Mesothelial cell of epicardium (in vitro differentiated cells): ENCODE measurements around the gene DNA2. TPM values are rescaled to one million over a fixed set of nuclear protein-coding genes. Genes with fewer than 3 reads are reported as not detected.

Source experiments
- DNase-seq, 2 experiments: peaks; one replicate each; pipeline ENCODE4 v3.0.0; 2021; ENCODE audit warnings: low spot score in 2 of 2; ENCODE audit not compliant: unreplicated experiment in 2 of 2
- H3K27ac Mint-ChIP-seq: 2 replicates; pipeline ENCODE4 v1.8.0; 2021; ENCODE audit warnings: mixed read lengths
- H3K27me3 Mint-ChIP-seq: 2 replicates; pipeline ENCODE4 v1.8.0; 2021; ENCODE audit warnings: low read depth, mixed read lengths
- H3K36me3 Mint-ChIP-seq: 2 replicates; pipeline ENCODE4 v1.8.0; 2021; ENCODE audit warnings: mixed read lengths
- H3K4me1 Mint-ChIP-seq: 2 replicates; pipeline ENCODE4 v1.8.0; 2021; ENCODE audit warnings: mixed read lengths
- H3K4me3 Mint-ChIP-seq: 2 replicates; pipeline ENCODE4 v1.8.0; 2021; ENCODE audit warnings: mild to moderate bottlenecking, moderate library complexity, mixed read lengths
- H3K9me3 Mint-ChIP-seq: 2 replicates; pipeline ENCODE4 v1.8.0; 2021; ENCODE audit warnings: mixed read lengths
- total RNA-seq: library from RNA; stranded (reverse); gene quantifications from 3 replicates; pipeline ENCODE4 v1.2.1, GENCODE V29; 2021
- TF ChIP-seq, protein P1 (sequence below): fragments of 200-600 bp; sonication (generic); IDR thresholded peaks from one replicate; pipeline ENCODE4 v1.5.0; 2021; ENCODE audit warnings: antibody characterized with exemption; ENCODE audit not compliant: unreplicated experiment

The DNA2 gene
- total RNA-seq, 1 donor from 2014 or later = 14.4 TPM

DNA sequence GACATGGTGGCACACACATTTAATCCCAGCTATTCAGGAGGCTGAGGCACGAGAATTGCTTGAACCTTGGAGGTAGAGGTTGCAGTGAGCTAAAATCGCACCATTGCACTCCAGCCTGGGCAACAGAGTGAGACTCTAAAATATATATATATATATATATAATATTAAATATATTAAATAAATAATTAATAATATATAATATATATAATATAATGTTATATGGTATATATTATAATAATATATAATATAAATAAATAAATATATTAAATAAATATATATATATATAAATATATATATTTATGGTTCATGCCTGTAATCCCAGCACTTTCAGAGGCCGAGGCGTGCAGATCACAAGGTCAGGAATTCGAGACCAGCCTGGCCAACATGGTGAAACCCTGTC lies 105.2 kb downstream of the DNA2 start:
- Mint-ChIP-seq H3K4me3 (no peak overlapping the region), H3K27ac (no peak overlapping the region), H3K4me1 (no peaks in the 10 kb centered on the region), H3K9me3 (peaks cover 7% of the 10 kb centered on the region), H3K27me3 (no peaks in the 10 kb centered on the region), H3K36me3 (peaks cover 37% of the 10 kb centered on the region)
- no peak for DNase-seq
- TF ChIP-seq, protein P1, sequence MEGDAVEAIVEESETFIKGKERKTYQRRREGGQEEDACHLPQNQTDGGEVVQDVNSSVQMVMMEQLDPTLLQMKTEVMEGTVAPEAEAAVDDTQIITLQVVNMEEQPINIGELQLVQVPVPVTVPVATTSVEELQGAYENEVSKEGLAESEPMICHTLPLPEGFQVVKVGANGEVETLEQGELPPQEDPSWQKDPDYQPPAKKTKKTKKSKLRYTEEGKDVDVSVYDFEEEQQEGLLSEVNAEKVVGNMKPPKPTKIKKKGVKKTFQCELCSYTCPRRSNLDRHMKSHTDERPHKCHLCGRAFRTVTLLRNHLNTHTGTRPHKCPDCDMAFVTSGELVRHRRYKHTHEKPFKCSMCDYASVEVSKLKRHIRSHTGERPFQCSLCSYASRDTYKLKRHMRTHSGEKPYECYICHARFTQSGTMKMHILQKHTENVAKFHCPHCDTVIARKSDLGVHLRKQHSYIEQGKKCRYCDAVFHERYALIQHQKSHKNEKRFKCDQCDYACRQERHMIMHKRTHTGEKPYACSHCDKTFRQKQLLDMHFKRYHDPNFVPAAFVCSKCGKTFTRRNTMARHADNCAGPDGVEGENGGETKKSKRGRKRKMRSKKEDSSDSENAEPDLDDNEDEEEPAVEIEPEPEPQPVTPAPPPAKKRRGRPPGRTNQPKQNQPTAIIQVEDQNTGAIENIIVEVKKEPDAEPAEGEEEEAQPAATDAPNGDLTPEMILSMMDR = no peak

DNA sequence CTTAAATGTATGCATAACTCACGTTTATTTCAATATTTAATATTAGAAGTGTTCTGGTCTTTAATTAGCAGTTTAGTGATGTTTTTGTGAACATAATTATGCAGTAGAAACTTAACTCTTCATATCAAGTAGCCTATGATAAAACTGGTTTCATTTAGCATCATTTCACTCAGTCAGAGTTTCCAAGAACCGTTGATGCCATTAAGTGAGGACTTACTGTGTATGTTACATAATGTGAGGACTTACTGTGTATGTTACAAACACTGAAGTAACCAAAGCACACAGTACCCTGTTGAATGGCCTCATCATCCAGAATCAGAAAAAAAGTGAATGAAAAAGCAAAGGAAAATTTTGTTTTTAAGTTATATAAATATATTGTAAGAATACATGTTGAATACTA lies 106.2 kb downstream of the DNA2 start:
- Mint-ChIP-seq H3K4me3 (no peak overlapping the region), H3K4me1 (no peaks in the 10 kb centered on the region), H3K27ac (no peak overlapping the region), H3K27me3 (no peaks in the 10 kb centered on the region), H3K9me3 (peaks cover 4% of the 10 kb centered on the region), H3K36me3 (peaks cover 31% of the 10 kb centered on the region)
- TF ChIP-seq, protein P1 = no peak
- no peak for DNase-seq

DNA sequence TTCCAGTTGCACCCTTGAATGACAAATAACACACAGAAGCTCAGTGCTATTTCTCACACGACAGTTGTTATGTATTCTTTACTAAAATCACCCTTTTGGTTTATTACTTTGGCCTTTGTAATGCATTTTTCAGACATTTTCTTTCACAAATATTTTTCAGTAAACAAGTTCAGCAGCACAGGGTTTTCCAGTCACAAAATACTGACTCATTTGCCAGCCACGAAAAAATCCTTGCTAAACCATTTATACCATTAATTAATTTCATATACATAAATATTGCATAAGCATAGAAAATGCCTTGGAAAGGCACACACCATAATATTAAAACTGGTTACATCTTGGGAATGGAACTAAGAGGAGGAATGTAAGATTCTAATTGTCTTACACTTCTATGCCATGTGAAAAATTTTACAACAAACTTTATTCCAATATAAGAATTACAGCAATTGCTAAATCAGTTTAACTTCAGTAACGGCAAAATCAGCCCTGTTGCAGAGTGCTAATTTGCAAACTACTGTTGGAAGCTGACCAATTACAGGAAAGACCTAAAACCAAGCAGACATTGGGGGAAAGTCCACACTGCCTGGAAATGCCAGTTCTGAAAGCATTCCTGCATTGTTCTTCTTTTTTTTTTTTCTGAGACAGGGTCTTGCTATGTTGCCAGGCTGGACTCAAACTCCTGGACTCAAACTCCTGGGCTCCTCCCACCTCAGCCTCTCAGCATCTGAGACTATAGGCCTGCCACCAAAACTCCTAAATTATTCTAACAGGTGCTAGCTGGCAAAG lies 107.5 kb downstream of the DNA2 start:
- DNase-seq = no peak
- Mint-ChIP-seq H3K27ac (peak overlapping the region; percentile 67), H3K36me3 (peaks cover 25% of the 10 kb centered on the region), H3K4me1 (no peaks in the 10 kb centered on the region), H3K4me3 (no peak overlapping the region), H3K27me3 (no peaks in the 10 kb centered on the region), H3K9me3 (no peaks in the 10 kb centered on the region)
- TF ChIP-seq, protein P1 = no peak

Other genes starting within 250 kb of the DNA2 start
- gene ATOH7, start 239.9 kb downstream of the DNA2 start, total RNA-seq = 0.18 to 0.70 TPM (median 0.38 TPM) in 3 replicates
- 164 to 172 TPM (median 165 TPM) in 3 replicates for gene HNRNPH3, start 139.9 kb downstream of the DNA2 start, total RNA-seq
- 9.3 to 9.8 TPM (median 9.7 TPM) in 3 replicates for gene PBLD, start 139.0 kb downstream of the DNA2 start, total RNA-seq
- 35.3 to 41.4 TPM (median 39.6 TPM) in 3 replicates for gene RUFY2, start 64.7 kb downstream of the DNA2 start, total RNA-seq
- gene SLC25A16, start 55.5 kb upstream of the DNA2 start, total RNA-seq = 18.6 to 23.1 TPM (median 22.1 TPM) in 3 replicates
- 34.2 to 35.7 TPM (median 35.6 TPM) in 3 replicates for gene TET1, start 88.4 kb upstream of the DNA2 start, total RNA-seq
- gene CCAR1, start 249.3 kb upstream of the DNA2 start, total RNA-seq = 114 to 124 TPM (median 116 TPM) in 3 replicates